GM19372 (cell line): Measurements from ENCODE around the gene RAB6B.

Source experiments
- ATAC-seq: cut with Tn5 transposase; IDR thresholded peaks from one replicate; pipeline ENCODE4 v1.9.1; 2021; ENCODE audit warnings: mild to moderate bottlenecking, low read depth, moderate library complexity; ENCODE audit not compliant: unreplicated experiment

The RAB6B gene

DNA sequence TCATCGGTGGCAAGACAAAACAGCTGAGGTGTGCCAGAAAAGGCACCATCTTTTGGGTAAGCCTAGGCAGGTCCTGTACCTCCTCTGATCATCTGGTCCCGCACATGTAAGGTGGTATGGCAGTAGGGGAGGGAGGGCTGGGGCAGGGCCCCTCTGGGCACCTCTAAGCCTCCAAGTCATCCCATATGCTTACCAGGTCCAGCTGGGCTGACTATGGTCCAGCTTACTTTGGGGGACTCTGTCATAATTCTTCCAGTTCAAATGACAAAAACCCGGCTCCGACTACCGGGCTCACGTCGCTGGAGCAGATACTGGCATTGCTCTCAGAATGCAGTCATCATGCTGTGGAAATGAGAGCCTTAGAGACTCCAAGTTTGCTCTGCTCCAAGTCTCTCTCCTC is 1.9 kb upstream of the RAB6B start:
- no peak for ATAC-seq

GRCh38 chr3:133896002-133896761 is 500 bp upstream of the RAB6B start:
- ATAC-seq: no peak

- ATAC-seq: no peak
These were observed 1.1 kb downstream of the RAB6B start for GRCh38 chr3:133894353-133895207.

DNA sequence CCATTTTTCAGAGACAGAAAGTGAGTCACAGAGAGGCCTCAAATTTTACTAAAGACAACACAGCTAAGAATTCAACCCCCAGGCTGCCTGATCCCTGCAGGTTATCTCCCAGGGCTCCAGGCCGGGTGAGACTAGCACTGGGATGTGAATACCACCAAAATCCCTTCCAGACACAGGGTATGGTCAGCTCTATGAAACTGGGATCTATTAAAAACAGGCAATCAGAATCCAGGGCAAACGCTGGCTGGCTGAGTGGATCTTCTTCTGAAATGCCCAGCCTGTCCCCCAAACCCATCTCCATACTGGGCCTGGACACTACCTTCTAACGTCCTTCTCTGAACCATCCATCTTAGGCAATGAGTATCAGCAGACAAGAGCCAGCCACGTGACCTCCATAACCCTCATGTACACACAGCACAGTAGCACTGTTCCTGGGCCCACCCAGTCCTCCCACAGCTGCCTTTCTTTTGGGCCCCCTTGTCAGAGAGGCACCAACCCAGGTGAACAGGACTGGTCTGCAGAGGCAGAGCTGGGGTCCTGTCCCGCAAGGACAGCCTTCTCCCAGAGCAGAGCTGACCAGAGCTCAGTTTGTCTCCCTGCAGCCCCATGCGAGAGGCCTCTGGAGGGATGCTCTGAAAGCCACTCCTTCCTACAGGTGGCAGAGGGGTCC is 1.9 kb downstream of the RAB6B start:
- no peak for ATAC-seq

- no peak for ATAC-seq
These were observed 3.0 kb downstream of the RAB6B start for GRCh38 chr3:133892541-133893231.

DNA sequence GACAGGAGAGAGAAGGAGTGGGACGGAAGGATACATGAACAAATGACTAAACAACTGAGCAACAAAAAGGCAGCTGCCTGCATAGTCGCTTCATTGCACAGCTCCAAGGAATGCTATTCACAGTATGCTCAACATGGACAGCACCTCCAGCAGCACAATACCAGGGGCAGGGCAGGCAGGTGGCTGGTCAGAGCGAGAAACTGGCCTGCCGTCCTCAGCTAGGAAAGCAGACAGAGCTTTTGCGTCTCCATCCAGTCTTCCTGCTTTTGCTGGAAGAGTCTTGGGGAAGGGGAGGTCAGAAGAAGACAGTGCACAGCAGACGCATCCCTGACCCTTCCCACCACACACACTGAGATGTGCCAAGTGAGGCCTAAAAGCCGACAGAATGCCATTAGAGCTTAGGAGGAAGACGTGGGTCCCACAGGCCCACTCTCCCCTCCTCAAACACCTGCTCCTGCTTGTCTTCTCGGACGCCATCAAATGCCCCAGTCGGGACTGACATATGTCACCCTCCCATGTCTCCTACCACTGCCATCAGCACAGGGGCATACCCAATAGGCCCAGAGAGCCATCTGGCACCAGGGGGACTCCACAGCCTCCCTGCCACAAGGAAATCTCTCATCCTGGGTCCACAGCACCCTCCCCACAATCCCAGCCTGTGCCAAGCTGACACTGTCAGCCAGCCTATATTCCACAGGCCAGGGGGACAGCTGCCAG is 3.9 kb downstream of the RAB6B start:
- no peak for ATAC-seq

DNA sequence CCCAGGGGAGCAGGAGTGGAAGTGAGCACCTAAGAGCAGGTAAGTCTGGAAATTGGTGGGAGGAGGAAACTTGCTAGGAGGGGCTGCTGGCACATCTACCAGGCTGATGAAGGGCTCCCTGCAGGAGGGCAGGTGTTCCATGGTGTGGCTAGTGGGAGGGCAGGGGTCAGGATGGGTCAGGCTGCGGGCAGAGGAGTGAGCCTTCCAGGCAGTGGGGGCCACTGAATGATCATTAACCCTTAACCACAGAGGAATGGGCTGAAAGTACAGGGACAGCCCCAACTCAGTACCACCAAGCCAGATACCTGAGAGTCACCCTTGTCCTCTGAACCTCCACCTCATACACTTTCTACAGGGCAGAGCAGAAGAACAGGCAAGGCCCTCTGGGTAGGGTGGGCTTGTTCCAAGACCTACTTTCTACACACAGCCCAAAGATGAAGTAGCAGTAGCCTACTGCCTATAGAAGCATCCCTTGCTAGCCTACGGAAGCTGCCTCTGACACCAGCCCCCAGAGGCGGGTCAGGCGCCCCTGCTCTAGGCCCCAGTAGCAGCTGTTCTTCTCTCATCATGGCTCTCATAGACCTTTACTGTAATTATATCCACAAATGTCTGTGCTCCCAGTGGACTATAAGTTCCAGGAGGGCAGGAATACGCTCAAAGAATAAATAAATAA is 4.6 kb downstream of the RAB6B start:
- no peak for ATAC-seq

GRCh38 chr3:133890037-133890436 is 5.6 kb downstream of the RAB6B start:
- no peak for ATAC-seq

DNA sequence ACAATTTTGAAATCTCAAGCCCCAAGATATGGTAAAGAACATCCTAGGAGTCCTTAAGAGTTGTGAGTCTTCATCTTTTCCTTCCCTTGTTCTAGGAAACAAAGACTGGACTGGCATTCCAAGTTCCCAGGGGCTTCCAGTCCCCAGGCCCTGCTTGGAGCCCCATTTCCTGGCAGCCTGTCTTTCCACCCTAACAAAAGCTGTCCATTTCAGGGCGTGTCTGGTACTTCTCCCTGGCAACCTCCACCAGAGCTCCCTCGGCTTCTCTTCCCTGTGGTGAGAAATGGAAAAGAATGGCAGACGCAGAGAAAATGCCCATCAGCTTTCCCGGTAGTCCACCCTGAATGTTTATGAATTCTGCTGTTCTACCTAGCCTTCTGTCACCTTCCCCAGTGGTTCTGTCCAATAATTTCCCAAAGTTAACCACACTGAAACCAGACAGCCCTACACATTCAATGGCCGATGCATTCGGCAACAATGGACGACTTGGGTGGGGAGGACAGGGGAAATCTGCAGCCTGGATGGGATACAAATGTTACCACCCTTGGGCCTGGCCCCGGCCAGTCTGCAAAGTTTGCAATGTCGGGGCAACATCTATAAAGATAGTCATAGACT is 6.8 kb downstream of the RAB6B start:
- no peak for ATAC-seq

DNA sequence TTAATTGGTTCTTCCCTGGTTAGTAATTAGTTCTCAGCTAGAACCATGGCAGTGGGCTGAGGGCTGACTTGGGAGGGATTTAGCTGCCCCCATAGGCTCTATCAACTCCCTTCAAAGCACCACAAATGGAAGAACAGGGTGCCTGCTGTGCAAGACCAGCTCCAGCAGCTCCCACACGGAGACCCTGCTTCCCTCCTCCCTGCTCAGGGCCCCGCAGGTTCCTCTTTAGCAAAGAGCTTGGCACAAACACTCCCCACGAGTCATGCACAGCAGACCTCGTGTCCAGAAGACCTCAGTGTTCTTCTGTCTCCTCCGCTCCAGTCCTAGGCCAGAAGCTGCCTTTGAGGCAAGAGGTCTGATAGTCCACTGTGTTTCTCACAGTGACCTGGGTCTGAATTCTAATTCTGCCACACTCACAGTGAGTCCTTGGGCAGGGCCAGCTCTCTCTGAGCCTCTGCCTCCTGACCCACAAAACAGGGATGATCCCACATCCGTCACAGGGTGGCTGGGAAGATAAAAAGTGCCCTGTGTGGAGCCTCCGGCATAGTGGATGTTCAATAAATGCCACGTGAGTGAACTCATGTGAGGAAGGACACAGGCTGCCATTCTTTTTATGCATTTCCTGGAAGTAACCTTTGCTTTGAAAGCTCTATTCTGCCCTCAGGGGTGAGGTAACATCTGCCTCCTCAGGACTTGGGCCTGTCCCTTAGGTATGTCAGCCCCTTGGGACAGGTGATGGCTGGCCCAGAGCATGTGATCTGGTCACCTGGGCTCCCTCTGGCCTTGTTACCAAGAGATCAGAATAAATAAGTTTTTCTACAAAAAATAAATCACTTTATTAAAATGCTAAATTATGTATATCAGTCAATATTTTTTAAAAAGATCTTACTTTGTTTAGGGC is 7.6 kb downstream of the RAB6B start:
- ATAC-seq: no peak

GRCh38 chr3:133887074-133887802 is 8.4 kb downstream of the RAB6B start:
- ATAC-seq: no peak

DNA sequence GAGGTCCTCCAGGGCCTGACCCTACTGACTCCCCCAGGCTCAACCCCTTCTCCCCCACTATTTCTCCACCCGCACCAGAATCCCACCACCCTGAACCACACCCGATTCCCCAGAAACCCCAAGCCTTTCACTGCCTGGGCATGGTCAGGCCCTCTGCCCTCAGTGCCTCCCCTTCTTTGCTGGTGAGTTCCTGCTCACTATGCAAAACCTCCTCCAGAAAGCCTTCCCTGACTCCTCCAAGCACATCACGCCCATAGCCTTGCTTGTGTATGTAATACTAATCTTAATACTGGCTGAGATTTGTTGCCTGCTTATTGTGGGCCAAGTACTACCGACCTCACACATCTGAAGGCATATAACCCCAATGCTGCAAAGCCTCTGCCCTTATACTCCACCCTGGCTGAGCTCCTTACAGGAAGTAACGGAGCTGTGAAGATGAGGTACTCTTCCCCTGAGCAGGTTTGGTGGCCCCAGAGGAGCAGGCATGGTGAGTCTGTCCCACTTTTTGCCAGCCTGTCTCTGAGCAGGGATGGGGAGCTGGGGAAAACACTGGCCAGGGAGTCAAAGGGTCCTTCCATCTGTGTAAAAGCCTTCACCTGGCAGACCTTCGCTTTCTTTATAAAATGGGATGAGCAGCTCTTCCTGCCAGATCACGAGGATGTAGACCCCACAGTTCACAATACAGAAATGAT is 9.5 kb downstream of the RAB6B start:
- no peak for ATAC-seq

DNA sequence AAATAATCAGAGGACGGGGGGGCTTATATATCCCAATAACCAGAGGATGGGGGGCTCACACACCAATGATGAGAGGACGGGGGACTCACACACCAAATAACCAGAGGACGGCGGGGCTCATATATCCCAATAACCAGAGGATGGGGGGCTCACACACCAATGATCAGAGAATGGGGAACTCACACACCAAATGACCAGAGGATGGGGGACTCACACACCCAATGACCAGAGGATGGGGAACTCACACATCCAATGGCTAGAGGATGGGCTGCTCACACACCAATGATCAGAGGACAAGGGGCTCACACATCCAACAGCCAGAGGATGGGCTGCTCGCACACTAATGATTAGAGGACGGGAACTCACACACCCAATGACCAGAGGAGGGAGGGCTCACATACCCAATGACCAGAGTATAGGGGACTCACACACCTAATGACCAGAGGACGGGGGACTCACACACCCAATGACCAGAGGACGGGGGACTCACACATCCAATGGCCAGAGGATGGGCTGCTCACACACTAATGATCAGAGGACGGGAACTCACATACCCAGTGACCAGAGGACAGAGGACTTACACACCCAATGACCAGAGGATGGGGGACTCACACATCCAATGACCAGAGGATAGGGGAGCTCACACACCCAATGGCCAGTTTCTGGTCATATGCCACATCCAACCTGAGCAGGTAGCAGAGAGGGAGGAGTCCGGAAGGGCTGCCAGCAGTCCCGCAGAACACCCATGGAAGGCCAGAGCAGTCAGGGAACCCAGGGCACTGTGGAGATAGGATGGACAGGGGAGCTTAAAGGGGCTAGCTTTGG is 10.6 kb downstream of the RAB6B start:
- ATAC-seq: no peak

DNA sequence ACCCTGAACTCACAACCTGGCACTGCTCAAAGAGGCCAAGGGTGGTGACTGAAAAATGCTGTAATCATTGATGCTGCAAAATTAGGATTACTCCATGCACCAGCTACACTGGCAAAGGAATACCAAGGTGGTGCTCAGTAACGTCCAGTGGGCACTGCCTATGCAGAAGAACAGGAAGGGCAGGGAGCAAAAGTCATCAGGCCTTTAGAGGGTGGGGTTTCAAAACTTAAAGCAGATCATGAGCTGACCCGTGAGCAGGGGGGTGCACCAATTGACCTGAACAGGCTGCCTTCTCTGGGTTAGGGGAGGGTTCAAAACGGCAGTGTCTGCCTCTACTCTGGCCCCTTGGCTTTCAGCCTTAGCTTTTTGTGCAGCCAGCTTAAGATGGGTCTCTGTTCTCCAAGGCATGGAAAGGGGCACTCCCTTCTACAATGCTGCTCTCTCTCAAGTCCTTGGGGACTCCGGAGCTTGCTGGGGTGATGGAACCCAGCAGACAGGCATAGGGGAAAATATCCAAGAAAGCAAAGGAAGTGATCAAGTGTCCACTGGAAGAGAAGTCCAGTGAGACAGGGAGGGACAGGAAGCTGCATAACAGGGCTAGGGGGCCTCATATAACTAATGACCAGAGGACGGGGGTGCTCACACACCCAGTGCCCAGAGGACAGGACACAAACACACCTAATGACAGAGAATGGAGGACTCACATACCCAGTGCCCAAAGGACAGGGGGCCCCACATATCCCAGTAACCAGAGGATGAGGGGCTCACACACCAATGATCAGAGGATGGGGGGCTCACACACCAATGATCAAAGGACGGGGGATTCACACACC is 11.4 kb downstream of the RAB6B start:
- no peak for ATAC-seq

DNA sequence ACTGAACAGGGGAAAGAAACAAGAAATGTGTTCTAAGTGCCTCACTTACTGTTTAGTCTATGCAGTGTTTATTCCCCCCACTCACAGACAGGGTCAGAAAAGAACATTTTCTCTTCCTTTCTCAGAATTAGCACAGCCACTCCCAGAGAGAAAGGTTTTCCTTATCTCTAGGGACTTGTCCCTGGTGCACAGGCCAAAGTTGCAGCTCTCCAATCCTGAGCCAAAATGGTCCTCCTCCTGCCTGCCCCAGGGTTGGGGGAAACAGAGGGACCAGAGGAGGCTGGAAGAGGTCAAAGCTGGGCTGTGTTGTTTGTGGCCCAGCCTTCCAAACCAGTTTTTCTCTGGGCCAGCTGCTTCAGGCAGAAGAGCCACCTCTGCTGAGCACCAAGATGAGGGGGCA is 12.0 kb downstream of the RAB6B start:
- ATAC-seq: no peak
